Left renal cortex interstitium (tissue), 4 donors: ENCODE results near the gene USP12. TPM values are rescaled to one million over a fixed set of nuclear protein-coding genes. Genes with fewer than 3 reads are reported as not detected.

ENCODE experiments used
- DNase-seq, 4 donors: peaks; one replicate each; pipeline ENCODE4 v3.0.0-alpha.2; 2013; ENCODE audit warnings: low read depth in 4 of 4, low spot score in 2 of 4, missing footprints in 1 of 4
- polyA plus RNA-seq, 4 donors: library from polyadenylated mRNA; unstranded; fragments of 120-200 nt; gene quantifications; one replicate each; pipeline ENCODE4 v1.2.1, GENCODE V29; 2013; ENCODE audit not compliant: insufficient read length in 4 of 4

The USP12 gene
- polyA plus RNA-seq, 4 donors: 29.8 to 39.7 (median 33.6) TPM

GRCh38 chr13:27041341-27041740, 130.3 kb downstream of the USP12 start:
- no peak for DNase-seq

DNA sequence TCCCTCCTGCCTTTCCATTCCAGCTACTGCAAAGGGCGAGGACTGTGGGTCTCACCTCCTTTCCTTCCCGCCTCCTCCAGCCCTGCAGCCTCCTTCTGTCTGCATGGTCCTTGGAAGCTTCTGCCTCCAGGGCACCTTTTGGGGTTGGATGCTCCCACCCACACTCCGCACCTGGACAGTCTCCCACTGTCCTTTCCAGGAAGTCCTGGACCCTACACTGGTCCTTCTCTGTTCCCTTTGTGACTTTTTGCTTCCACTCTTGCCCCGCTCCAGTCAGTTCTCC, 130.8 kb downstream of the USP12 start:
- DNase-seq: no peak

GRCh38 chr13:27039171-27039701, 132.4 kb downstream of the USP12 start:
- DNase-seq: no peak

GRCh38 chr13:27038323-27038722, 133.3 kb downstream of the USP12 start:
- no peak for DNase-seq

- no peak for DNase-seq
Measured at GRCh38 chr13:27037571-27037970, 134.0 kb downstream of the USP12 start.

DNA sequence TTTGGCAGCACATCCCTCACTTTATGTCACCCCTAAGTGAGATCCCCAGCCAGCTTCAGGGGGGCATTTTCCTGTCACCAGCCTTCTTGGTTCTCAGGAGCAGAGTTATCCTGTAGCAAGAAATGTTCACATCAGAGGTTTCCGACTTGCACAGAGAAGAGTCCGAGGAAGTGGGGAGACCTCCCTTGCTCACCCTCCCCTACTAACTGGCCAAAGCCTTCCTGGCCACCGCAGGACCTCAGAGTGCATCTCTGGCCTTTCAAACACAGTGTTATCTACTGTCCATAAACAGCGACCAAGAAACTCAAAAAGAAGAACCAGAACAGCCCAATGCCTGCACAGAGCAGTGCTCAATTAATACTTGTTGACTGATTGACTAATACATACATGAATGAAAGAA, 134.4 kb downstream of the USP12 start:
- no peak for DNase-seq

- DNase-seq: no peak
Measured at GRCh38 chr13:27036236-27036981, 135.2 kb downstream of the USP12 start.

- no peak for DNase-seq
Measured at GRCh38 chr13:27035892-27036235, 135.7 kb downstream of the USP12 start.

- no peak for DNase-seq
Measured at GRCh38 chr13:27034678-27035111, 136.9 kb downstream of the USP12 start.

DNA sequence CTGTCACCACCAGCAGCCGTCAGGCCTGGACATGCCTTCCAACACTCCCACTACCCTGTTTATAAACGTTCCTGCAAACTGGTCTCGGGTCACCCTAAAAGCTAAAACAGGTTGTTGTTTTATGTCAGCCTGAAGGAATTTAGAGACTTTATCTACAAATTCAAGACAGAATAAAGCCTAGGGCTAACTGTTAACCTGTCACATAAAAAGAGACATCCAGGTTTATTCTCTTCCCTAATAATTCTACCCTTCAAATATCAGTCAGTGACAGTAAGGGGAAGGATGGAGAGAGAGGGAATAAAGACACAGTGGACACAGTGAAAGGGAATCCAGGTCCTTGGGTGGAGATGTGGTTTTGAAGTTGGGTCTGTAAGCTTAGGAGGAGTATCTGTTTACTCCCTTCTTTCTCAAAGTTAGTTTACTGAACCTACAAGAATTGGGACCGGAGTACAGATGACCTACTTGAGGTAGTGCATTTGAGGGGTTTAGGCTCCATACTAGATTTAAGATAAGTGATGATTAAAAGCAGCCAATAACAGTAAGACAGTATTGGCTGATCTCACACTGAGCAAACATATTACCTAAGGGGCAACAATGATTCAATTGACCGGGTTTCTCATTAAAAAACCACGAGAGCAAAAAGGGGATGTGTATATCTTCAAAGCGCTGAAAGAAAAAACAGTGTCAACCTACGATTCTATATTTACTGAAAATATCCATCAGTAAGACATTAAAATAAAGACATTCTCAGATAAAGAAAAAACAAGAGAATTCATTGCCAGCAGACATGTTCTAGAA, 142.7 kb downstream of the USP12 start:
- no peak for DNase-seq

DNA sequence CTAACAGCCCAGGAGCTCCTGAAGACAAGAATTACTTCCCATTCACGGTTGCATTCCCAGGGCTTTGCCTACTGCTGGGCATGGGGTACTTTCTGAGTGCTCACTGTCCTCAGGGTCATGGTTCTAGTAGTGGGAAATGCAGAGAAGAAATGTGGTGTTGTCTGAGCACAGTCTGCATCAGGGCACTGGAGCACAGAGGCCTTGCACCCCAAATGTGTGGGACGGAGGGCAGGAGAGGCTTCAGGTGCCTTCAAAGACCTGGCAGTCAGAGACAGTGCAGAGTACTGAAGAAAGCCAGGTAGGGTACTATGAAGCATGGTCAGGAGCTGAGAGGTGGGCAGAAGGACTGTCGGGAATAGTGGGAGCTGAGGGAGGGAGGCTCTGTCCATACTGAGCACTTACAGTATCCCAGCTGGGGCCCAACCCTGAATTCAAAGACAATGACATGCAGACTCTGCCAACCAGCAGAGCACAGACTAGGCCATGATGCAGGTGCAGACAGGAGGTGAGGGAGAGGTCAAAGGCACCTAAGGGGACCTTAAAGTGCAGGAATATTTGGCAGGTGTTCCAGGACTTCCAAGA, 144.4 kb downstream of the USP12 start:
- DNase-seq: no peak

DNA sequence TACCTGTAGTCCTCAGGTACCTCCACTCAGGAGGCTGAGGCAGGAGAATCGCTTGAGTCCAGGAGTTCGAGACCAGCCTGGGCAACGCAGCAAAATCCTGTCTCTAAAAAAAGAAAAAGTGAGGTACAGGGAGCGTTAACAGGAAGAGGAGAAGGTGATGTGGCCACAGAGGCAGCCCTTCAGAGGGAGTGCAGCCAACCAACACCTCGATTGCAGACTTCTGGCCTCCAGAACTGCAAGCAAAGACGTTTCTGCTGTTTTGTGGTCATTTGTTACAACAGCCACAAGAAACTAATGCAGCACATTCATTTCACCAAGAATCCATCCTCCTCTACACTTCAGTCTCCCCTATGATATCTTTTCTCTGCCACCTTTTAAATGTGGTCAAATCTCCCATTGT, 145.2 kb downstream of the USP12 start:
- DNase-seq: no peak

DNA sequence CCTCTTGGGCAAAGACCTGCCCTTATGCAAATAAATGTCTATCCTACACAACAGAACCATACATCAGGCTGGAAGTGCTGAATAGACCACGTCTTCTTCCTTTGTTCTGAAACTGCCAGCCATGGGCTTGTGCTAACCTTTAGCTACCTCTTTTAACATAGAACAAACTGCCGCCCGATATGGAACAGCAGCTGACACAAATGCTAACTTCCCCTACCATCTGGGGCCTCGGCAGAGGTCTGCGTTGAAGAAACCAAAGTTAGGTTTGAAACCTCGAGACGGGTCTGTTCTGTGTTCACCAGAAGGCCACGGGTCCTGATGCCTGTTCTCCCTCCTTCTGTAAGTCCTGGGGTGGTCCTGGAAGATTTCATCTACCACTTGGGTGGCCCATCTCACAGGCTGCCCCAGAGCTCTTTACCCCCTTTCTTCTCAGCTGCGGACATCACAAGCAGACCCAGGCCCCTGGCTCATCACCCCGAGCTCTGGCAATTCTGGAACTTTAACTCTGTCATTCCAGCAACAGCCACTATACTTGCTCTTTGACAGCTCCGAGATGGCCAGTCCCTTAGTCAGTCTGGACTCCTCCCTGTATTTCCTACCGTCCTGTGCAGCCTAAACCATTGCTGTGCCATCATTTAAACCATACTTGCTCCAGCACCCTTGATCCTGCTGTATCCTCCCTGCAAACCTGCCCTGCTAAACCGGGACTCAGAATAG, 146.7 kb downstream of the USP12 start:
- no peak for DNase-seq

- DNase-seq: no peak
Measured at GRCh38 chr13:27024074-27024461, 147.5 kb downstream of the USP12 start.

- no peak for DNase-seq
Measured at GRCh38 chr13:27023385-27024073, 148.1 kb downstream of the USP12 start.

DNA sequence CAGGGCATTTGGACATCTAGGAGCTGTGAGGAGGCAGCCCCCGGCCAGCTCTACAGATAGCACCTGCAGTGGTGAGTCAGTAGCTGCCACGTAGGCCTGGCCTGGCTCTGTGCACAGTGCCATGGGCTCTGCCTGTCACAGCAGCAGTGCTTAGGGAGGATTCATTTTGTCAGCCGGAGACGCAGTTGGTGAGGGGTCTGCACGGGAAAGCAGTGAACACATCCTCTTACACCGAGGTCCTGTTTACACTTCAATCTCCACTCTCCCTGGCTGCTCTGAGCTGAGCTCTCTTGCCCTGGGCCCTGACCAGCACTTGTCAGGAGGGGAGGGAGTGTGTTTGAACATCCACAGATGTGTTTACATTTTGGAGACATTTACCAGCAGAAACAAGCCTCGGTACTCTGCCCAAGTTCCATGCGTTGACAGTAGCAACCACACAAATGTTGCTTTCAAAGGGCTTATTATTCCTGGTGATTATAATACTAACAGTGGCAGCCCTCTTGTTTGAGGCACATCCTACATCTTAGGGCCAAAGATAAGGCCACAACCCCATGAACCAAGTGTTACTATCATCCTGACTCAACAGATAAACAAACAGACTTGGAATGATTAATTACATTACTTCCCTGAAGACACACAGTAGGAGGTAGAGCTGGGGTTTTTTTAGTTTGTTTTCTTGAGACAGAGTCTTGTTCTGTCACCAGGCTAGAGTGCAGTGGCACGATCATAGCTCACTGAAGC, 148.9 kb downstream of the USP12 start:
- no peak for DNase-seq

GRCh38 chr13:27020415-27020814, 151.2 kb downstream of the USP12 start:
- DNase-seq: no peak

DNA sequence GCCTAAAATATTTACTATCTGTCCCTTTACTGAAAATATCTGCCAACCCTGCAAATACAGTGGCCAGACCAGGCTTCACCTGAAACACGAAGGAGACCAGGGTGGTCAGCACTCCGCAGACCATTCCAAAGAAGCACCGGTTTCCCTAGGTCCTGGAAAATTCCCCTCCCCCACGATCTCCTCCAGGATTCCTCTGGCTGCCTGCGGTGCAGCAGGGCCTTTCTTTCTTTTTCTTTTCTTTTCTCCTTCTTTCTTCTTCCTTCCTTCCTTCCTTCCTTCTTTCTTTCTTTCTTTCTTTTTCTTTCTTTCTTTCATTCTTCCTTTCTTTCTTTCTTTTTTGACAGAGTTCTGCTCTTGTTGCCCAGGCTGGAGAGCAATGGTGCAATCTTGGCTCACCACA, 152.7 kb downstream of the USP12 start:
- no peak for DNase-seq

- DNase-seq: no peak
Measured at GRCh38 chr13:27018344-27018861, 153.2 kb downstream of the USP12 start.

GRCh38 chr13:27016875-27017274, 154.7 kb downstream of the USP12 start:
- no peak for DNase-seq
